Esophagus squamous epithelium (tissue), 5 donors: ENCODE data around the gene INAFM1. TPM values are rescaled to one million over a fixed set of nuclear protein-coding genes. Genes with fewer than 3 reads are reported as not detected.
A peak's percentile ranks its signal among the peaks of the same experiment; 100 is the strongest.

Experiments used
- DNase-seq: peaks from one replicate; lab custom pipeline; 2025; lab: John Stamatoyannopoulos, UW
- H3K27ac ChIP-seq, 4 donors: fragments of 200-600 bp; sonication (generic); one replicate each; pipeline ENCODE4 v1.5.1; 2016 to 2019; ENCODE audit warnings: mild to moderate bottlenecking in 1 of 4
- H3K27me3 ChIP-seq, 4 donors: fragments of 200-600 bp; sonication (generic); 1 replicate in 3 of 4; 2 replicates in 1 of 4; pipeline versions ENCODE4 v1.5.1 to v1.6.0; 2017 to 2021; ENCODE audit warnings: antibody characterized with exemption in 1 of 4
- H3K36me3 ChIP-seq, 3 donors: fragments of 200-600 bp; sonication (generic); one replicate each; pipeline ENCODE4 v1.5.1; 2016 to 2019
- H3K4me1 ChIP-seq, 3 donors: fragments of 200-600 bp; sonication (generic); one replicate each; pipeline ENCODE4 v1.5.1; 2017 to 2019
- H3K4me3 ChIP-seq, 4 donors: fragments of 200-600 bp; sonication (generic); 1 replicate in 3 of 4; 2 replicates in 1 of 4; pipeline ENCODE4 v1.5.1; 2016 to 2019; ENCODE audit warnings: mild to moderate bottlenecking in 2 of 4, moderate library complexity in 1 of 4
- H3K9me3 ChIP-seq, 3 donors: fragments of 200-600 bp; sonication (generic); one replicate each; pipeline ENCODE4 v1.5.1; 2016 to 2019
- POLR2A ChIP-seq, 4 donors: fragments of 450-650 bp; IDR thresholded peaks; one replicate each; pipeline ENCODE4 v1.6.1; 2017; ENCODE audit warnings: antibody characterized with exemption in 4 of 4, mild to moderate bottlenecking in 4 of 4, moderate library complexity in 3 of 4
- WGBS, 2 donors: methylation state at CpG; one replicate each; pipeline ENCODE4 v1.1.5; 2018; 5-methylcytosine and 5-hydroxymethylcytosine counted together
- intact Hi-C: fragments of 100-400 bp; cut with DNase I; formaldehyde crosslinking; loops from one replicate; pipeline ENCODE4 v1.15.0; 2022
- total RNA-seq, 4 donors: library from RNA; depleted of rRNA; stranded (reverse); fragments of >200 nt; gene quantifications; one replicate each; pipeline ENCODE4 v1.1.0, GENCODE V29; 2016
- TF ChIP-seq, protein P1 (sequence below), 6 experiments: fragments of 450-650 bp in 4 of 6; fragments of 200-600 bp in 2 of 6; sonication (generic) in 2 of 6; IDR thresholded peaks; one replicate each; pipeline ENCODE4 v1.5.1; 2016 to 2019; ENCODE audit warnings: antibody characterized with exemption in 6 of 6, mild to moderate bottlenecking in 4 of 6, moderate library complexity in 4 of 6
- donor health status: DM: yes; HTN: yes; CAD: no.

INAFM1 gene
- 1 to 10 TPM; 1.4 to 8.2 (median 3.5) TPM for total RNA-seq

DNA sequence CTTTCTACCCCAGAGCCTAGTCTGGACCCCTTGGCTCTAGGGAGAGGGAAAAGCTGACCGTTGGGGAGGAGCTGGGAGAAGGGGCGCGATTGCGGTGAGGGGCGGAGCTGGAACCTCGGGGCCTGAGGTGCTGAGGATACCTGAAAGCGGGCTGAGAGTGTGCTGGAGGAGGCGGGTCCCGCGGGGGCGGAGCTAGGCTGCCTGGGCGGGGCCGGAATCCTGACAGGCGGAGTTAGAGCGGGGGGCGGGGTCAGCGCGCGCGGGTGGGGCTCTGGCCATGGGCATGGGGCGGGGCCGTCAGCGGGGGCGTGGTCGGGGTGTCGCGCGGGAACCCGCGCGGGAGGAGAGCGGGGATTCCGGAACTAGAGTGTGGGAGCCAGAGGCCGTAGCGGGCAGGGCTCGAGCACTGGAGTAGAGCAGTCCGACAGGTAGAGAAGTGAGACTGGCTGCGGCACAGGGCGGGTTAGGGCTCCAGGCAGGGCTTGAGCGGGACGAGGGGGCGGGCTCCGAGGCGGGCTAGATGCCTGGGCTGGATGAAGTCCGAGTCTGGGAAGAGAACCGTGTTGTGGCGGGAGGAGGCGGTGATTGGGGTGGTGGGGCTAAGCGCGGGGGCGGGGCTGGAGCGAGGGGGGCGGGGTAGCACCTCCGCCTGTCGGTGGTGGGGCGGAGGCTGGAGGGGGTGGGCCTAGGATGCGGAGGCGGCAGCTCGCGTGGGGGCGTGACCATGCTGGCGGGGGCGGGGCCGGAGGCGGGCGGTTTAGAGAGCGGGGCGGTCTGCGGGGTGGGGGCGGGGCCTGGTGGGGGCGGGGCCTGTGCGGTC lies at the start of gene INAFM1:
Gene INAFM1 (plus strand): TSS at position 815 of the 820 bp plus-strand sequence. CDS start 35 bp downstream, outside the sequence.
- Histone ChIP-seq H3K4me1 (peaks cover 11 to 54% (median 21%) of the 10 kb centered on the region in 3 donors), H3K27me3 (no peaks in the 10 kb centered on the region), H3K4me3 (peak within 1 kb of the TSS; percentile 55 to 85 (median 78)), H3K27ac (peak within 1 kb of the TSS; percentile 99 to 100 (median 99)), H3K36me3 (peaks cover 11 to 28% (median 19%) of the 10 kb centered on the region in 3 donors), H3K9me3 (no peaks in the 10 kb centered on the region)
- peak in 2 of 4 donors; percentile 0 to 51 for TF ChIP-seq POLR2A (IDR thresholded peaks at IDR 0.05)
- TF ChIP-seq, protein P1, sequence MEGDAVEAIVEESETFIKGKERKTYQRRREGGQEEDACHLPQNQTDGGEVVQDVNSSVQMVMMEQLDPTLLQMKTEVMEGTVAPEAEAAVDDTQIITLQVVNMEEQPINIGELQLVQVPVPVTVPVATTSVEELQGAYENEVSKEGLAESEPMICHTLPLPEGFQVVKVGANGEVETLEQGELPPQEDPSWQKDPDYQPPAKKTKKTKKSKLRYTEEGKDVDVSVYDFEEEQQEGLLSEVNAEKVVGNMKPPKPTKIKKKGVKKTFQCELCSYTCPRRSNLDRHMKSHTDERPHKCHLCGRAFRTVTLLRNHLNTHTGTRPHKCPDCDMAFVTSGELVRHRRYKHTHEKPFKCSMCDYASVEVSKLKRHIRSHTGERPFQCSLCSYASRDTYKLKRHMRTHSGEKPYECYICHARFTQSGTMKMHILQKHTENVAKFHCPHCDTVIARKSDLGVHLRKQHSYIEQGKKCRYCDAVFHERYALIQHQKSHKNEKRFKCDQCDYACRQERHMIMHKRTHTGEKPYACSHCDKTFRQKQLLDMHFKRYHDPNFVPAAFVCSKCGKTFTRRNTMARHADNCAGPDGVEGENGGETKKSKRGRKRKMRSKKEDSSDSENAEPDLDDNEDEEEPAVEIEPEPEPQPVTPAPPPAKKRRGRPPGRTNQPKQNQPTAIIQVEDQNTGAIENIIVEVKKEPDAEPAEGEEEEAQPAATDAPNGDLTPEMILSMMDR (IDR thresholded peaks at IDR 0.05): no peak
- intact Hi-C loops: no loop called here
- DNase-seq: peak; percentile 90
- WGBS, 2 donors: 2 to 4% methylated on average over 4 to 17 of the region's 72 CpGs

GRCh38 chr19:47225746-47226425 lies 48.8 kb upstream of the INAFM1 start:
- Histone ChIP-seq H3K36me3 (peaks cover 0 to 17% (median 8%) of the 10 kb centered on the region in 3 donors), H3K27me3 (peaks cover 0 to 25% (median 0%) of the 10 kb centered on the region in 4 donors), H3K27ac (peak overlapping the region; percentile 94 to 100 (median 98)), H3K9me3 (no peaks in the 10 kb centered on the region), H3K4me3 (peak overlapping the region; percentile 34 to 99 (median 74)), H3K4me1 (peaks cover 29 to 58% (median 32%) of the 10 kb centered on the region in 3 donors)
- 20% methylated on average over 8 of the region's 59 CpGs for WGBS, 2 donors
- intact Hi-C loops: no loop called here
- no peak for DNase-seq
- TF ChIP-seq, protein P1 (IDR thresholded peaks at IDR 0.05): peak in 5 of 6 experiments; percentile 30 to 76 (median 68)
- TF ChIP-seq POLR2A (IDR thresholded peaks at IDR 0.05): peak; percentile 48 to 100 (median 98)

DNA sequence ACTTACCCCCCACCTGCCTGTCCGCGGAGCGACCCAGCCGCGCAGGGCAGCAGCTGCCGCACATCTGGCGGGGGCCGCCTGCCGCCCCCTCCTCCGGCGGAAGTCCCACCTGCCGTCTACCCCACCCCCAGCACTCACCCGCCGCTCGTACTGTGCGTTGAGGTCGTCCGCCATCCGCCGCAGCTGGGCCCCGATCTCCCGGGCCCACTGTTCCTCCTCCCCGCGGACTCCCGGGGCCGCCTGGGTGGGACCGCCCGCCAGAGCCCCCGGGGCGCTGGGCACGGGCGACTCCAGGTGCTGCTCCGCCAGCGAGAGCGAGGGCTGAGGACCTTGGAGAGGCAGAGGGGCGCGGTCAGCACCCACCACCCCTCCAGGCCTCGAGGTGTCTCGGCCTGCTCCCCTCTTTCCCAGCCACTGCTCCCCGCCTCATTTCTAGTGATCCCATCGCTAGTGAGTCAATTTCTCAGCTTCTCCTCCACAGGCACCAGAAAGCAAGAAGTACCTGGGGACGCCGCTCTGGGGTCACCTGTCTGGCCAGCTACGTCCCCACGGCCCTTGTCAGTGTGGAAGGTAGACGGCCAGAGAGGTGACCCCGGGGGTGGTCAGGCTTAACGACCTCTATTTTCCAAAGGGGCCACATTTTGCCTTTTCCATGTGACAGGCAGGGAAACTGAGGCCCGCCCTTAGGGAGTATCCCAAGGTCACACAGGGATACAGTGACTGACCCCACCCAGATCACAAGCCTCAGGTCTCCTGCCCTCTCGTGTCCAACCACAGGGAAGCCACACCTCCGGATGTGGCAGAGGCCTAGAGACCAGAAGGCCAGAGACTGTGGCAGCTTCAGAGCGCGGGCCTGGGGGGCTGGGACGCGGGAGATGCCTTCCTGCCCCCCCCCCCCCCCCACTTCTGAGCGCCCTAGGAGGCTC lies 48.0 kb upstream of the INAFM1 start:
- TF ChIP-seq, protein P1 (IDR thresholded peaks at IDR 0.05): no peak
- peak in 1 of 4 donors; percentile 73 for TF ChIP-seq POLR2A (IDR thresholded peaks at IDR 0.05)
- H3K27me3 ChIP-seq: peaks cover 0 to 25% (median 0%) of the 10 kb centered on the region in 4 donors
- intact Hi-C loops: no loop called here
- H3K36me3 ChIP-seq: peaks cover 0 to 9% (median 0%) of the 10 kb centered on the region in 3 donors
- H3K27ac ChIP-seq: peak overlapping the region; percentile 94 to 100 (median 98)
- peaks cover 33 to 64% (median 37%) of the 10 kb centered on the region in 3 donors for H3K4me1 ChIP-seq
- no peak for DNase-seq
- peak overlapping the region; percentile 34 to 99 (median 74) for H3K4me3 ChIP-seq
- no peaks in the 10 kb centered on the region for H3K9me3 ChIP-seq
- WGBS, 2 donors: 6% methylated on average over 12 of the region's 56 CpGs; no CpG with 5 or more reads in 1 of the 2 donors

GRCh38 chr19:47227352-47228167 lies 47.1 kb upstream of the INAFM1 start:
- peaks cover 39 to 73% (median 45%) of the 10 kb centered on the region in 3 donors for H3K4me1 ChIP-seq
- peak in 2 of 4 donors; percentile 24 to 65 for TF ChIP-seq POLR2A (IDR thresholded peaks at IDR 0.05)
- TF ChIP-seq, protein P1 (IDR thresholded peaks at IDR 0.05): no peak

More at GRCh38 chr19:47227352-47228167, 47.1 kb upstream of the INAFM1 start:
- 0 to 6% methylated on average over 5 to 7 of the region's 27 CpGs for WGBS, 2 donors
- H3K4me3 ChIP-seq: peak overlapping the region; percentile 26 to 99 (median 74)
- H3K27me3 ChIP-seq: peaks cover 0 to 25% (median 0%) of the 10 kb centered on the region in 4 donors
- peak overlapping the region; percentile 94 to 100 (median 98) for H3K27ac ChIP-seq
- H3K36me3 ChIP-seq: no peaks in the 10 kb centered on the region
- peak; percentile 59 for DNase-seq
- H3K9me3 ChIP-seq: no peaks in the 10 kb centered on the region
- intact Hi-C loops: no loop called here
